Measurements from ENCODE around the gene SLITRK6.

GRCh38 chr13:85841427-85841826 lies 42.2 kb upstream of the SLITRK6 start:
- TF ChIP-seq CTCF (IDR thresholded peaks at IDR 0.05; ENCODE audit: low read depth, low read length, poor library complexity, severe bottlenecking), result no peak
- TF ChIP-seq EZH2phosphoT487 (IDR thresholded peaks at IDR 0.05; ENCODE audit: borderline replicate concordance, low read length), result no peak

Data from DOHH2 (cell line).